ENCODE results near the gene C16orf95.

The C16orf95 gene

GRCh38 chr16:87316450-87316922 is 706 bp downstream of the C16orf95 start:
- peak overlapping the region; percentile 79 for H3K4me3 ChIP-seq (ENCODE audit: low read length)
- no peaks in the 10 kb centered on the region for H3K36me3 ChIP-seq (ENCODE audit: control insufficient read depth, insufficient read depth, low read length)
- H3K4me1 ChIP-seq (ENCODE audit: control insufficient read depth, insufficient read depth, low read length) = peaks cover 7% of the 10 kb centered on the region
- H3K27ac ChIP-seq (ENCODE audit: low read depth, low read length) = peak overlapping the region; percentile 83
- no peaks in the 10 kb centered on the region for H3K27me3 ChIP-seq (ENCODE audit: control insufficient read depth, insufficient read depth, low read length)
- H3K9ac ChIP-seq (ENCODE audit: low read length) = no peak overlapping the region

- no peak overlapping the region for H3K27ac ChIP-seq (ENCODE audit: low read depth, low read length)
These were observed 2.2 kb downstream of the C16orf95 start for GRCh38 chr16:87314990-87315420.

GRCh38 chr16:87312008-87312407 is 5.2 kb downstream of the C16orf95 start:
- Histone ChIP-seq H3K4me1 (ENCODE audit: control insufficient read depth, insufficient read depth, low read length) (no peaks in the 10 kb centered on the region), H3K4me3 (ENCODE audit: low read length) (no peak overlapping the region), H3K36me3 (ENCODE audit: control insufficient read depth, insufficient read depth, low read length) (no peaks in the 10 kb centered on the region), H3K9ac (ENCODE audit: low read length) (no peak overlapping the region), H3K27me3 (ENCODE audit: control insufficient read depth, insufficient read depth, low read length) (no peaks in the 10 kb centered on the region), H3K27ac (ENCODE audit: low read depth, low read length) (no peak overlapping the region)

More at GRCh38 chr16:87314990-87315420, 2.2 kb downstream of the C16orf95 start:
- Histone ChIP-seq H3K4me1 (ENCODE audit: control insufficient read depth, insufficient read depth, low read length) (peaks cover 7% of the 10 kb centered on the region), H3K36me3 (ENCODE audit: control insufficient read depth, insufficient read depth, low read length) (no peaks in the 10 kb centered on the region), H3K4me3 (ENCODE audit: low read length) (no peak overlapping the region), H3K9ac (ENCODE audit: low read length) (no peak overlapping the region), H3K27me3 (ENCODE audit: control insufficient read depth, insufficient read depth, low read length) (no peaks in the 10 kb centered on the region)

- Histone ChIP-seq H3K4me3 (ENCODE audit: low read length) (no peak overlapping the region), H3K27ac (ENCODE audit: low read depth, low read length) (no peak overlapping the region), H3K4me1 (ENCODE audit: control insufficient read depth, insufficient read depth, low read length) (no peaks in the 10 kb centered on the region), H3K27me3 (ENCODE audit: control insufficient read depth, insufficient read depth, low read length) (no peaks in the 10 kb centered on the region), H3K36me3 (ENCODE audit: control insufficient read depth, insufficient read depth, low read length) (no peaks in the 10 kb centered on the region), H3K9ac (ENCODE audit: low read length) (no peak overlapping the region)
These were observed 5.8 kb downstream of the C16orf95 start for GRCh38 chr16:87311387-87311786.

- no peak overlapping the region for H3K9ac ChIP-seq (ENCODE audit: low read length)
- H3K4me1 ChIP-seq (ENCODE audit: control insufficient read depth, insufficient read depth, low read length) = no peaks in the 10 kb centered on the region
- H3K27ac ChIP-seq (ENCODE audit: low read depth, low read length) = no peak overlapping the region
- no peaks in the 10 kb centered on the region for H3K27me3 ChIP-seq (ENCODE audit: control insufficient read depth, insufficient read depth, low read length)
- H3K4me3 ChIP-seq (ENCODE audit: low read length) = no peak overlapping the region
- H3K36me3 ChIP-seq (ENCODE audit: control insufficient read depth, insufficient read depth, low read length) = no peaks in the 10 kb centered on the region
These were observed 6.6 kb downstream of the C16orf95 start for GRCh38 chr16:87310610-87311009.

GRCh38 chr16:87309620-87310525 is 7.3 kb downstream of the C16orf95 start:
- H3K9ac ChIP-seq (ENCODE audit: low read length) = no peak overlapping the region

GRCh38 chr16:87308826-87309225 is 8.4 kb downstream of the C16orf95 start:
- Histone ChIP-seq H3K36me3 (ENCODE audit: control insufficient read depth, insufficient read depth, low read length) (no peaks in the 10 kb centered on the region), H3K9ac (ENCODE audit: low read length) (no peak overlapping the region), H3K27ac (ENCODE audit: low read depth, low read length) (no peak overlapping the region), H3K4me1 (ENCODE audit: control insufficient read depth, insufficient read depth, low read length) (no peaks in the 10 kb centered on the region), H3K27me3 (ENCODE audit: control insufficient read depth, insufficient read depth, low read length) (no peaks in the 10 kb centered on the region), H3K4me3 (ENCODE audit: low read length) (no peak overlapping the region)

More at GRCh38 chr16:87309620-87310525, 7.3 kb downstream of the C16orf95 start:
- H3K27me3 ChIP-seq (ENCODE audit: control insufficient read depth, insufficient read depth, low read length) = no peaks in the 10 kb centered on the region
- no peak overlapping the region for H3K4me3 ChIP-seq (ENCODE audit: low read length)
- no peaks in the 10 kb centered on the region for H3K4me1 ChIP-seq (ENCODE audit: control insufficient read depth, insufficient read depth, low read length)
- H3K36me3 ChIP-seq (ENCODE audit: control insufficient read depth, insufficient read depth, low read length) = no peaks in the 10 kb centered on the region
- no peak overlapping the region for H3K27ac ChIP-seq (ENCODE audit: low read depth, low read length)

GRCh38 chr16:87306516-87306915 is 10.7 kb downstream of the C16orf95 start:
- H3K4me3 ChIP-seq (ENCODE audit: low read length) = no peak overlapping the region
- H3K27ac ChIP-seq (ENCODE audit: low read depth, low read length) = no peak overlapping the region
- H3K27me3 ChIP-seq (ENCODE audit: control insufficient read depth, insufficient read depth, low read length) = no peaks in the 10 kb centered on the region
- H3K9ac ChIP-seq (ENCODE audit: low read length) = no peak overlapping the region
- no peaks in the 10 kb centered on the region for H3K4me1 ChIP-seq (ENCODE audit: control insufficient read depth, insufficient read depth, low read length)
- no peaks in the 10 kb centered on the region for H3K36me3 ChIP-seq (ENCODE audit: control insufficient read depth, insufficient read depth, low read length)

GRCh38 chr16:87305505-87306391 is 11.4 kb downstream of the C16orf95 start:
- no peaks in the 10 kb centered on the region for H3K27me3 ChIP-seq (ENCODE audit: control insufficient read depth, insufficient read depth, low read length)
- no peaks in the 10 kb centered on the region for H3K4me1 ChIP-seq (ENCODE audit: control insufficient read depth, insufficient read depth, low read length)
- no peak overlapping the region for H3K4me3 ChIP-seq (ENCODE audit: low read length)
- H3K9ac ChIP-seq (ENCODE audit: low read length) = no peak overlapping the region
- H3K36me3 ChIP-seq (ENCODE audit: control insufficient read depth, insufficient read depth, low read length) = no peaks in the 10 kb centered on the region
- H3K27ac ChIP-seq (ENCODE audit: low read depth, low read length) = no peak overlapping the region

- Histone ChIP-seq H3K27ac (ENCODE audit: low read depth, low read length) (no peak overlapping the region), H3K4me3 (ENCODE audit: low read length) (no peak overlapping the region), H3K4me1 (ENCODE audit: control insufficient read depth, insufficient read depth, low read length) (no peaks in the 10 kb centered on the region), H3K9ac (ENCODE audit: low read length) (no peak overlapping the region), H3K27me3 (ENCODE audit: control insufficient read depth, insufficient read depth, low read length) (no peaks in the 10 kb centered on the region), H3K36me3 (ENCODE audit: control insufficient read depth, insufficient read depth, low read length) (no peaks in the 10 kb centered on the region)
These were observed 12.2 kb downstream of the C16orf95 start for GRCh38 chr16:87304951-87305350.

GRCh38 chr16:87303962-87304521 is 13.2 kb downstream of the C16orf95 start:
- Histone ChIP-seq H3K4me1 (ENCODE audit: control insufficient read depth, insufficient read depth, low read length) (no peaks in the 10 kb centered on the region), H3K27ac (ENCODE audit: low read depth, low read length) (no peak overlapping the region), H3K27me3 (ENCODE audit: control insufficient read depth, insufficient read depth, low read length) (no peaks in the 10 kb centered on the region), H3K9ac (ENCODE audit: low read length) (no peak overlapping the region), H3K4me3 (ENCODE audit: low read length) (no peak overlapping the region), H3K36me3 (ENCODE audit: control insufficient read depth, insufficient read depth, low read length) (no peaks in the 10 kb centered on the region)

GRCh38 chr16:87303431-87303930 is 13.7 kb downstream of the C16orf95 start:
- H3K27ac ChIP-seq (ENCODE audit: low read depth, low read length) = no peak overlapping the region

More at GRCh38 chr16:87303431-87303930, 13.7 kb downstream of the C16orf95 start:
- no peak overlapping the region for H3K4me3 ChIP-seq (ENCODE audit: low read length)
- no peaks in the 10 kb centered on the region for H3K27me3 ChIP-seq (ENCODE audit: control insufficient read depth, insufficient read depth, low read length)
- no peaks in the 10 kb centered on the region for H3K36me3 ChIP-seq (ENCODE audit: control insufficient read depth, insufficient read depth, low read length)
- H3K9ac ChIP-seq (ENCODE audit: low read length) = no peak overlapping the region
- H3K4me1 ChIP-seq (ENCODE audit: control insufficient read depth, insufficient read depth, low read length) = no peaks in the 10 kb centered on the region

Data from rectal smooth muscle tissue (tissue), 1 donor.